Activated naive CD8-positive, alpha-beta T cell treated with anti-CD3 and anti-CD28 coated beads, Interleukin-2, amount 10 ng/mL, durations not matched to agents 7 days and 5 days (primary cell): ENCODE measurements around the gene CLPX. TPM values are rescaled to one million over a fixed set of nuclear protein-coding genes. Genes with fewer than 3 reads are reported as not detected.
"Not testable (repeated sequence)": the region's sequence is repeated elsewhere in the genome, so short reads cannot be mapped to it uniquely, and the experiment has no call there.

Experiments used
- ATAC-seq: fragments of 150-1000 bp; cut with Tn5 transposase; one replicate; pipeline ENCODE4 v1.10.0; 2021; ENCODE audit warnings: low read depth, moderate library complexity
- POLR2A ChIA-PET: fragments of 350-600 bp; sonication (Branson Sonifier 250); formaldehyde crosslinking; loops from one replicate; lab custom pipeline; 2021; ENCODE audit warnings: antibody characterized with exemption; lab: Charles Lee
- DNase-seq: peaks from one replicate; pipeline ENCODE4 v3.0.0; 2021
- H3K27ac Mint-ChIP-seq: one replicate; pipeline ENCODE4 v1.8.0; 2022; ENCODE audit warnings: mild to moderate bottlenecking, mixed read lengths
- H3K27me3 Mint-ChIP-seq: one replicate; pipeline ENCODE4 v1.8.0; 2022; ENCODE audit warnings: mild to moderate bottlenecking, moderate library complexity, mixed read lengths
- H3K36me3 Mint-ChIP-seq: one replicate; pipeline ENCODE4 v1.8.0; 2021; ENCODE audit warnings: mild to moderate bottlenecking, mixed read lengths
- H3K4me1 Mint-ChIP-seq: one replicate; pipeline ENCODE4 v1.8.0; 2021; ENCODE audit warnings: mixed read lengths
- H3K4me3 Mint-ChIP-seq: one replicate; pipeline ENCODE4 v1.8.0; 2022; ENCODE audit warnings: mild to moderate bottlenecking, moderate library complexity, mixed read lengths
- H3K9me3 Mint-ChIP-seq: one replicate; pipeline ENCODE4 v1.8.0; 2021; ENCODE audit warnings: mixed read lengths
- total RNA-seq, 2 experiments: library from RNA; stranded (reverse); gene quantifications; one replicate each; pipeline ENCODE4 v1.2.3, GENCODE V29; 2021

The CLPX gene
- total RNA-seq, 2 experiments from 2014 or later, result 45.8 to 47.4 TPM

DNA sequence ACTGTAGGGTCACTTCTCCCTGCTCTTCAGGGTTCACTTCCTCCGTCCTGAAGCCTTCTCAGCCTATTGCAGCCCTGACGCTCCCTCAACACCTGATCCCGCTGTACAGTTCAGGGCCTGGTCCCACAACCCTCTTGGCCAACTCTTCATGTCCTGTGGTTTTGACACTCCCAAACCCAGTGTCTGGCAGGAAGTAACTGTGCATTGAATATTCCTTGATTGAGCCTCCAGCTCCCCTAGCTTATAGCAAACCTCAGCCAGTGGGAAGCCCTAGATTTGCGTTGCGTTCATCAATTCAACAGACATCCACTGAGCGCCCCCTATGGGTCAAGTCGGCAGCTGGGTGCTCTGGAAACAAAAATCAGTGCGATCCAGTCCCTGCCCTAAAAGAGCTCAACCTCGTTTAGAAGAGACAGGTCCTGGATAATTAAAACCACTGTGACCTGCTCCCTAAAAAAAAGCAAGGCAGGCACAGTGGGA, 83.7 kb downstream of the CLPX start:
- Mint-ChIP-seq H3K4me3 (no peak overlapping the region), H3K4me1 (peaks cover 8% of the 10 kb centered on the region), H3K27ac (no peak overlapping the region), H3K27me3 (no peaks in the 10 kb centered on the region), H3K36me3 (peaks cover 7% of the 10 kb centered on the region), H3K9me3 (no peaks in the 10 kb centered on the region)
- peak; percentile 64 for DNase-seq
- ATAC-seq, result no peak
- POLR2A ChIA-PET, result interaction anchor here (0.6 kb wide), 1 partner anchor 741 kb away, joined by 3 read pairs; no protein-coding TSS in a partner anchor

- no peak overlapping the region for H3K27ac Mint-ChIP-seq
- DNase-seq (no peak), ATAC-seq (no peak)
- POLR2A ChIA-PET, result no interaction called here
- no peaks in the 10 kb centered on the region for H3K9me3 Mint-ChIP-seq
- H3K4me1 Mint-ChIP-seq, result peaks cover 5% of the 10 kb centered on the region
- H3K27me3 Mint-ChIP-seq, result no peaks in the 10 kb centered on the region
- H3K4me3 Mint-ChIP-seq, result no peak overlapping the region
- peaks cover 7% of the 10 kb centered on the region for H3K36me3 Mint-ChIP-seq
Measured at GRCh38 chr15:65100442-65100841, 84.7 kb downstream of the CLPX start.

DNA sequence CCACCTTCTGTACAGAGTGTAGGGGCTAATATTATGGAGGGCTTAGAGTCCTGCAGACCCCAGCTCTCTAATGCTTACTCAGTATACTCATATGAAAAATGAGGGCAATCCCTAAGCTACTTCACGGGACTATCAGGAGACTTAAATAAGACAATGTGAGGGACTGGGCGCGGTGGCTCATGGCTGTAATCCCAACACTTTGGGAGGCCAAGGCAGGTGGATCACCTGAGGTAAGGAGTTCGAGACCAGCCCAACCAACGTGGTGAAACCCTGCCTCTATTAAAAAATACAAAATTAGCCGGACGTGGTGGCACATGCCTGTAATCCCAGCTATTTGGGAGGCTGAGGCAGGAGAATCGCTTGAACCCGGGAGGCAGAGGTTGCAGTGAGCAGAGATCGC, 85.3 kb downstream of the CLPX start:
- peak; percentile 10 for DNase-seq
- H3K27me3 Mint-ChIP-seq, H3K4me3 Mint-ChIP-seq, H3K27ac Mint-ChIP-seq, ATAC-seq, H3K36me3 Mint-ChIP-seq, POLR2A ChIA-PET, H3K9me3 Mint-ChIP-seq, H3K4me1 Mint-ChIP-seq: not testable (repeated sequence)

DNA sequence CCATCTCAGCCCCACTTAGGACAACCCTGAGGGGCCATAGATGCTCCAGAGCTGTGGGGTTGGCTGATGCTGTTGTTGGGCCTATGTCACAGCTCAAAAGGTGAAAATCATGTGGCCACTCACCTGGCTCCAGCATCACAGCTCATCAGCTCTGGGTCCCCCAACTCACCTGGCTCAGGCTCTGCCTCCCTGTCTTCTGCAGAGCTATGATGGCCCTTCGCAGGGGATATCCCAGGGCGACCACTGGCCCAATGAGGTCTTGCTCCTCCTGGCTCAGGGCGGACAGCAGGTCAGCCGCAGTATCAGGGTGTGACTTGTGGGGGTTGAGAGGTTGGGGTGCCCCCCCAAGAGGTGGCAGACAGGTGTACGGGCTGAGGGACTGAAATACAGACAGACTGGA, 85.8 kb downstream of the CLPX start:
- no peaks in the 10 kb centered on the region for H3K27me3 Mint-ChIP-seq
- POLR2A ChIA-PET, result no interaction called here
- peaks cover 5% of the 10 kb centered on the region for H3K4me1 Mint-ChIP-seq
- peaks cover 7% of the 10 kb centered on the region for H3K36me3 Mint-ChIP-seq
- H3K4me3 Mint-ChIP-seq, result no peak overlapping the region
- H3K27ac Mint-ChIP-seq, result no peak overlapping the region
- DNase-seq, result peak; percentile 20
- ATAC-seq, result no peak
- H3K9me3 Mint-ChIP-seq, result no peaks in the 10 kb centered on the region

Other genes with a start within 250 kb of the CLPX start
- gene SPG21, start 195.4 kb downstream of the CLPX start, total RNA-seq, result 10 to 100 TPM; 55.1 to 57.0 TPM
- gene MTFMT, start 155.7 kb downstream of the CLPX start, total RNA-seq, result 10 to 100 TPM; 19.8 to 21.3 TPM
- gene SLC51B, start 140.0 kb downstream of the CLPX start, total RNA-seq, result not detected
- gene RASL12, start 117.4 kb downstream of the CLPX start, total RNA-seq, result not detected
- gene KBTBD13, start 108.6 kb downstream of the CLPX start, total RNA-seq, result not detected
- gene UBAP1L, start 70.1 kb downstream of the CLPX start, total RNA-seq, result 1 to 10 TPM; 6.1 to 7.2 TPM
- 10 to 100 TPM; 39.4 to 42.2 TPM for gene PDCD7, start 51.5 kb downstream of the CLPX start, total RNA-seq
- under 1 TPM; 0.17 TPM for gene CILP, start 26.1 kb upstream of the CLPX start, total RNA-seq
- 10 to 100 TPM; 17.7 to 20.4 TPM for gene PARP16, start 101.5 kb upstream of the CLPX start, total RNA-seq
- not detected for gene RNU5A-1, start 110.7 kb upstream of the CLPX start, total RNA-seq
- 10 to 100 TPM; 27.2 to 27.3 TPM for gene RNU5B-1, start 119.3 kb upstream of the CLPX start, total RNA-seq
- gene IGDCC3, start 192.7 kb upstream of the CLPX start, total RNA-seq, result not detected
- under 1 TPM; 0.06 to 0.14 TPM for gene IGDCC4, start 237.6 kb upstream of the CLPX start, total RNA-seq